Measurements from ENCODE around the gene MDGA2.
"Not testable (repeated sequence)": the region's sequence is repeated elsewhere in the genome, so short reads cannot be mapped to it uniquely, and the experiment has no call there.

Gene MDGA2

DNA sequence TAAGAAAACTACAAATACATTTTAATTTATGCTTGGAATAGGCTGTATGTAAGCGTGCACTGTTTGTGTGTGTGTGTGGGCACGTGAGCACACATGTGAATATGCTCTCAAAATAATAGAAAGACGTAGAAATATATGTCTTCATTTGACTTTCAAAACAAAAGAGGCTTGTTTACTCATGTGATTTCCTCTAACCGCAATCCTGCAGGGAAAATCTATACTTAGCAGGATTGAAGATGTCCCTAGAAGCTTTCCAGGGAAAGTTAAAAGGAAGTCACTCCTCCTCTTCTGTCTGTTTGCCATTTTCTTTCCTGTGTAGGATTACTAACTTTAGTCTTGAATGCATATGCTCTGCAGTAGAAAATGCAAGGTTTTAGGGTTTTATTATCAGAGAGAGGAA lies 404.7 kb downstream of the MDGA2 start:
- Mint-ChIP-seq H3K36me3 (no peaks in the 10 kb centered on the region), H3K9me3 (no peaks in the 10 kb centered on the region), H3K27ac (no peak overlapping the region), H3K4me3 (no peak overlapping the region), H3K4me1 (no peaks in the 10 kb centered on the region), H3K27me3 (no peaks in the 10 kb centered on the region)
- ATAC-seq, result no peak

DNA sequence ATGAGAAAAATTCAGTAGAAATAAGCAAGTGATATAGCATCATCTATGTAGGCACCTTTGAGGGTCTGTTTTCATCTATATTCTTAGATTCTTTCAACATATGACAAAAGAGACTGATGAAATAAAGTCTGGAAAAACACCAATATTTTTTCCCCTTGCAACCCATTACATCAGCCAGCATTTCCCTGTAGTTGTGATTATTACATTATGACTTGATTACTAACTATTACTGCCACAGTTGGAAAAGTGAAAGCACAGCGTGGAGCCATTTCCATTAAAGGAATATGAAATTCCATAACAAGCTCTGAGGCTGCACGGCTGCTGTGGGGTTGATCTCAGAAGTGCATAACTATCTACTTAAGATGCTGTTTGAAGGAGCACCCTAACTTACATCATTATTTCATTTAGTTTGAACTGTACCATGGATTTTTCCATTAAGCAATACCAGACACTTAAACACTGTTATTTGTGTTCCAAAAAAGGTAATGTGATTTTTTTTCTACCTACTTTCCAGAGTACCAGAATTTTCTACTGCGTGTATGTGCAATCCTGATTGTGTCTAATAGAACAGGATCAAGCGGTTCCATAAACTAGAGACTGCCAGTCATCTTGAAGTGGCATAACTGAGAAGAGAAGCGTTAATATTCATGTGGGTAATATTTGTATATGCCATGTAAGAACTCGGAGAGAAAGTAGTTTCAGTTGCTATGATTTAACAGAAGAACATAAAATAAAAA lies 405.5 kb downstream of the MDGA2 start:
- Mint-ChIP-seq H3K36me3 (no peaks in the 10 kb centered on the region), H3K4me3 (no peak overlapping the region), H3K4me1 (no peaks in the 10 kb centered on the region), H3K9me3 (no peaks in the 10 kb centered on the region), H3K27ac (no peak overlapping the region), H3K27me3 (no peaks in the 10 kb centered on the region)
- ATAC-seq, result no peak

- Mint-ChIP-seq H3K27ac (no peak overlapping the region), H3K36me3 (no peaks in the 10 kb centered on the region), H3K4me1 (no peaks in the 10 kb centered on the region), H3K9me3 (no peaks in the 10 kb centered on the region), H3K27me3 (no peaks in the 10 kb centered on the region), H3K4me3 (no peak overlapping the region)
- ATAC-seq, result no peak
Observed at GRCh38 chr14:47264842-47265241, 410.6 kb downstream of the MDGA2 start.

GRCh38 chr14:47262801-47263200 lies 412.6 kb downstream of the MDGA2 start:
- Mint-ChIP-seq H3K27me3 (no peaks in the 10 kb centered on the region), H3K9me3 (no peaks in the 10 kb centered on the region), H3K27ac (no peak overlapping the region), H3K4me1 (no peaks in the 10 kb centered on the region), H3K36me3 (no peaks in the 10 kb centered on the region), H3K4me3 (no peak overlapping the region)
- ATAC-seq, result no peak

GRCh38 chr14:47261350-47261749 lies 414.1 kb downstream of the MDGA2 start:
- H3K27me3 Mint-ChIP-seq, result no peaks in the 10 kb centered on the region
- no peaks in the 10 kb centered on the region for H3K36me3 Mint-ChIP-seq
- H3K4me3 Mint-ChIP-seq, result no peak overlapping the region
- H3K4me1 Mint-ChIP-seq, result no peaks in the 10 kb centered on the region
- no peak for ATAC-seq
- H3K9me3 Mint-ChIP-seq, result peaks cover under 1% of the 10 kb centered on the region
- no peak overlapping the region for H3K27ac Mint-ChIP-seq

GRCh38 chr14:47259796-47260195 lies 415.6 kb downstream of the MDGA2 start:
- Mint-ChIP-seq H3K4me1 (no peaks in the 10 kb centered on the region), H3K4me3 (no peak overlapping the region), H3K27ac (no peak overlapping the region), H3K27me3 (no peaks in the 10 kb centered on the region), H3K36me3 (no peaks in the 10 kb centered on the region), H3K9me3 (peaks cover 6% of the 10 kb centered on the region)
- no peak for ATAC-seq

DNA sequence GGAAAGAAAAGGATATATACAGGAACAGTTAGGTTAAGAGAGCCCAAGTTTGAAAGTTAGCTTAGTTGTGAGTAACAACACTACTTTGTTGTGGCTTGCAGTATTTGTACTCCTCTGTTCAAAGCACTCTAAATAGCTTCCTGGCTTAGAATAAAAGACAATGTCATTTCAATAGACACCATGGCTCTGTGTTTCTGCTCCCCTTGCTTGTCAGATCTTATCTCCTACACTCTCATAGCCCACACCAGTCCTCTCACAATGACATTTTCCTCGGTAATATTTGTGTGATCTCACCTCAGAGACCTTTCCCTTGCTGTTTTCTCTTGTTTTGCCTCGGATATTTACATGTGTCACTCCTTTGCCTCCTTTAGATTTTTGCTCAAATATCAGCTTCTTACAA lies 418.4 kb downstream of the MDGA2 start:
- no peak for ATAC-seq
- H3K27me3 Mint-ChIP-seq, result no peaks in the 10 kb centered on the region
- H3K36me3 Mint-ChIP-seq, result no peaks in the 10 kb centered on the region
- H3K27ac Mint-ChIP-seq, result no peak overlapping the region
- H3K9me3 Mint-ChIP-seq, result peaks cover 16% of the 10 kb centered on the region
- H3K4me3 Mint-ChIP-seq, result no peak overlapping the region
- H3K4me1 Mint-ChIP-seq, result no peaks in the 10 kb centered on the region

DNA sequence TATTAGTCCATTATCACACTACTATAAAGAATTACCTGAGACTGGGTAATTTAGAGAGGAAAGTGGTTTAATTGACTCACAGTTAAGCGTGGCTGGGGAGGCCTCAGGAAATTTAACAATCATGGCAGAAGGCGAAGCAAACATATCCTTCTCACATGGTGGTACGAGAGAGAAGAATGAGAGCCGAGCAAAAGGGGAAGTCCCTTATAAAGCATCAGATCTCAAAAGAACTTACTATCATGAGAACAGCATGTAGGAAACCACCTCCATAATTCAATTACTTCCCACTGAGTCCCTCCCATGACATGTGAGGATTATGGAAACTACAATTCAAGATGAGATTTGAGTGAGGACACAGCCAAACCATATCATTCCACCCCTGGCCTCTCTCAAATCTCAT lies 422.6 kb downstream of the MDGA2 start:
- Mint-ChIP-seq H3K36me3 (no peaks in the 10 kb centered on the region), H3K4me3 (no peak overlapping the region), H3K9me3 (peaks cover 20% of the 10 kb centered on the region), H3K4me1 (no peaks in the 10 kb centered on the region), H3K27me3 (no peaks in the 10 kb centered on the region), H3K27ac (no peak overlapping the region)
- no peak for ATAC-seq

GRCh38 chr14:47246367-47246766 lies 429.0 kb downstream of the MDGA2 start:
- no peak overlapping the region for H3K4me3 Mint-ChIP-seq
- H3K36me3 Mint-ChIP-seq, result no peaks in the 10 kb centered on the region
- no peaks in the 10 kb centered on the region for H3K27me3 Mint-ChIP-seq
- no peaks in the 10 kb centered on the region for H3K4me1 Mint-ChIP-seq
- H3K9me3 Mint-ChIP-seq, result peaks cover 10% of the 10 kb centered on the region
- ATAC-seq, result no peak
- no peak overlapping the region for H3K27ac Mint-ChIP-seq

DNA sequence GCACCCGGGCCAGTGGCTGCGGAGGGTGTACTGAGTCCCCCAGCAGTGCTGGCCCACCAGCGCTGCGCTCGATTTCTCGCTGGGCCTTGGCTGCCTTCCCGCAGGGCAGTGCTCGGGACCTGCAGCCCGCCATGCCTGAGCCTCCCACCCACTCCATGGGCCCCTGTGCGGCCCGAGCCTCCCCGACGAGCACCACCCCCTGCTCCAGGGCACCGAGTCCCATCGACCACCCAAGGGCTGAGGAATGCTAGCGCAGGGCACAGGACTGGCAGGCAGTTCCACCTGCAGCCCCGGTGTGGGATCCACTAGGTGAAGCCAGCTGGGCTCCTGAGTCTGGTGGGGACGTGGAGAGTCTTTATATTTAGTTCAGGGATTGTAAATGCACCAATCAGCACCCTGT lies 432.8 kb downstream of the MDGA2 start:
- not testable (repeated sequence) for H3K27me3 Mint-ChIP-seq, H3K4me1 Mint-ChIP-seq, H3K27ac Mint-ChIP-seq, ATAC-seq, H3K36me3 Mint-ChIP-seq, H3K4me3 Mint-ChIP-seq, H3K9me3 Mint-ChIP-seq

- no peak for ATAC-seq
- Mint-ChIP-seq H3K27me3 (no peaks in the 10 kb centered on the region), H3K4me3 (no peak overlapping the region), H3K4me1 (no peaks in the 10 kb centered on the region), H3K27ac (no peak overlapping the region), H3K36me3 (no peaks in the 10 kb centered on the region), H3K9me3 (peaks cover 5% of the 10 kb centered on the region)
Observed at GRCh38 chr14:47240748-47241437, 434.5 kb downstream of the MDGA2 start.

DNA sequence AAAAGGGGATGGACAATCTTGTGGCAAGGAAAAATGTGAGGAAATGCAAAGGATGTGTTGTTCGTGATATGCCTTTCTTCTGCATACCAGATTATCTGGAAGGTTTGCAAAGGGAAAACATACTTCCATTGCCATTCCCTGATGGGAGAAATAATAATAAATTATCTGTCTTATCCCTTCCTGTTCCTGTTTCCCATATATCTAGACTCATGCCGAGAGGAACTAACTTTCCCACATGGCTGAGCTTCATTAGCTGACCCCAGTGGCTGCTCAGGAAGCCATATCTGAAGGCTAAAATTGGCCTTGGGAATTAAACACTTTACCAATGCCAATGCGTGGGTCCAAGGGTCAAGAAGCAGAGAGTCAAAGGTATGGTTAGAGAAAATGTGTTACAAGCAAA lies 439.8 kb downstream of the MDGA2 start:
- Mint-ChIP-seq H3K4me3 (no peak overlapping the region), H3K27me3 (no peaks in the 10 kb centered on the region), H3K9me3 (no peaks in the 10 kb centered on the region), H3K27ac (no peak overlapping the region), H3K36me3 (no peaks in the 10 kb centered on the region), H3K4me1 (no peaks in the 10 kb centered on the region)
- no peak for ATAC-seq

- H3K4me3 Mint-ChIP-seq, result no peak overlapping the region
Observed at GRCh38 chr14:47226877-47227520, 448.4 kb downstream of the MDGA2 start.

DNA sequence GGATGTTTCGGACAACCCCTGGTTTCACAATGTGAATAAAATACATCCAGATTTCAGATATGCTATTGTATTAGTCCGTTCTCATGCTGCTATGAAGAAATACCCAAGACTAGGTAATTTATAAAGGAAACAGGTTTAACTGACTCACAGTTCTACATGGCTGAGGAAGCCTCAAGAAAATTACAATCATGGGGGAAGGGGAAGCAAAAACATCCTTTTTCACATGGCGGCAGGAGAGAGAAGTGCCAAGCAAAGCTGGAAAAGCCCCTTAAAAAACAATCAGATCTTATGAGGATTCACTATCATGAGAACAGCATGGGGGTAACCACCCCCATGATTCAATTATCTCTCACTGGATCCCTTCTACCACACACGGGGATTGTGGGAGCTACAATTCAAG lies 451.7 kb downstream of the MDGA2 start:
- Mint-ChIP-seq H3K4me1 (no peaks in the 10 kb centered on the region), H3K36me3 (no peaks in the 10 kb centered on the region), H3K27me3 (no peaks in the 10 kb centered on the region), H3K9me3 (peaks cover 3% of the 10 kb centered on the region), H3K4me3 (no peak overlapping the region), H3K27ac (no peak overlapping the region)
- ATAC-seq, result no peak

More at GRCh38 chr14:47226877-47227520, 448.4 kb downstream of the MDGA2 start:
- no peaks in the 10 kb centered on the region for H3K27me3 Mint-ChIP-seq
- no peaks in the 10 kb centered on the region for H3K36me3 Mint-ChIP-seq
- no peak overlapping the region for H3K27ac Mint-ChIP-seq
- no peaks in the 10 kb centered on the region for H3K9me3 Mint-ChIP-seq
- H3K4me1 Mint-ChIP-seq, result no peaks in the 10 kb centered on the region
- no peak for ATAC-seq

- Mint-ChIP-seq H3K27ac (no peak overlapping the region), H3K4me3 (no peak overlapping the region), H3K36me3 (no peaks in the 10 kb centered on the region), H3K4me1 (no peaks in the 10 kb centered on the region), H3K27me3 (no peaks in the 10 kb centered on the region), H3K9me3 (peaks cover 3% of the 10 kb centered on the region)
- ATAC-seq, result no peak
Observed at GRCh38 chr14:47220096-47220495, 455.3 kb downstream of the MDGA2 start.

DNA sequence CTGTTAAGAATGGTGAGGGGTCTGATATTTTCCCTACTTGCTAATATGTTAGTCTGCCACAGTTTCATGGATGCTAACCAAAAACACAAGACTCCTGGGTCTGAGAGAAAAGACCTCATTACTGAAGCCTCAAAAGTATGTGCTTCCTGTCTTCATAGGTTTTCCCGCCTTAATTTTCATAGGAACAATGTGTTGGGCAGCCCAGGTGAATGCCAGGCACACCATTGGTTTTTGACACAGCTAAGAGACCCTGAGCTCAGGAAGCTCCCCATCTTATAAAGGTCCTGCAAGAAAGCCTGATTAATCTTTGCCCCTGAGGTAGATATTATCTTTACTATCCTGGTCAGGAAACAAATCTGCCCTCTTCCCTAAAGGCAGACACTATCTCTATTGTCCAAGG lies 464.1 kb downstream of the MDGA2 start:
- H3K27ac Mint-ChIP-seq, result no peak overlapping the region
- H3K27me3 Mint-ChIP-seq, result no peaks in the 10 kb centered on the region
- no peaks in the 10 kb centered on the region for H3K36me3 Mint-ChIP-seq
- H3K4me3 Mint-ChIP-seq, result no peak overlapping the region
- no peaks in the 10 kb centered on the region for H3K4me1 Mint-ChIP-seq
- no peak for ATAC-seq
- no peaks in the 10 kb centered on the region for H3K9me3 Mint-ChIP-seq
